Progenitor cell of endocrine pancreas (in vitro differentiated cells): ENCODE data around the gene HMX2. TPM values are rescaled to one million over a fixed set of nuclear protein-coding genes. Genes with fewer than 3 reads are reported as not detected.

Experiments used
- DNase-seq: peaks from one replicate; pipeline ENCODE4 v3.0.0; 2021; ENCODE audit warnings: low spot score; ENCODE audit not compliant: unreplicated experiment
- H3K27ac Mint-ChIP-seq: 2 replicates; pipeline ENCODE4 v1.8.0; 2021; ENCODE audit warnings: mild to moderate bottlenecking, moderate library complexity, mixed read lengths
- H3K27me3 Mint-ChIP-seq: 2 replicates; pipeline ENCODE4 v1.8.0; 2021; ENCODE audit warnings: mixed read lengths
- H3K36me3 Mint-ChIP-seq: 2 replicates; pipeline ENCODE4 v1.8.0; 2022; ENCODE audit warnings: mixed read lengths; ENCODE audit not compliant: insufficient read depth
- H3K4me1 Mint-ChIP-seq: 2 replicates; pipeline ENCODE4 v1.8.0; 2021; ENCODE audit warnings: low read depth, mixed read lengths
- H3K4me3 Mint-ChIP-seq: 2 replicates; pipeline ENCODE4 v1.8.0; 2021; ENCODE audit warnings: low read depth, mild to moderate bottlenecking, moderate library complexity, mixed read lengths
- H3K9me3 Mint-ChIP-seq: 2 replicates; pipeline ENCODE4 v1.8.0; 2021; ENCODE audit warnings: low read depth, mixed read lengths
- total RNA-seq: library from RNA; stranded (reverse); gene quantifications from 2 replicates; pipeline ENCODE4 v1.2.1, GENCODE V29; 2021
- TF ChIP-seq, protein P1 (sequence below): fragments of 200-600 bp; sonication (generic); IDR thresholded peaks from one replicate; pipeline ENCODE4 v1.5.0; 2021; ENCODE audit warnings: antibody characterized with exemption, mild to moderate bottlenecking; ENCODE audit not compliant: unreplicated experiment

HMX2 gene
- total RNA-seq, 1 donor from 2014 or later = not detected

DNA sequence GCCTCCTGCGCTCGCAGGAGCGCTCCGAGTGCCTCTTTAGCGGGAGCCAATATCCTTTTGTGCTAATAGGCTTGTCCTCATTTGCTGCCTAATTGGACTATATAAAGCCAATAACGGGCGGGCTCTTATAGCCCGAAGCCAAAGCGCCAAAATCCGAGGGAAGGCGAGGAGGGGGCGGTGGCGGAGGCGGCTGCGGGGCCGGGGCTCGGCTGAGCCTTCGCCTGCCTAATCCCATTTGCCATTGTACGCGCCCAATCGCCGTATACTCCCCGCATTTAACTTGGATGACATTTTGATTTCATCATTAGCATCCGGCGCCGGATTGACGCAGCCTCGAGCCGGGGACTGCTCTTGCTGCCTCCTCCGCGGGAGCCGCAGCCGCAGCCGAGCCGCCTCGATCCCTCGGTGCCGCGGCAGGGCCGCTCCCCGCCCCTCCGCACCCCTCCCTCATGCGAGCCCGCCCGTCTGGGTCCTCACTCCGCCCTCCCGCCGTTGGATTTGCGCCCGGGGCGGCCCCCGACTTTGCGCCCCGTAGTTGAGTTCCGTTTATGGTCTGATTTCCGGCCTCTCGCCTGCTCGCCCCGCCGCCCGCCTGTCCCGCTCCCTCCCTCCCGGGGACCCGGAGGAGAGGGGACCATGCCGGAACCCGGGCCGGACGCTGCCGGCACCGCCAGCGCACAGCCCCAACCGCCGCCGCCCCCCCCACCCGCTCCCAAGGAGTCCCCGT lies 12.4 kb upstream of the HMX2 start, which contains the start of gene HMX3:
Gene HMX3 (plus strand): TSS at position 556 of the 727 bp plus-strand sequence. CDS start 81 bp downstream, at position 637.
- no peak for DNase-seq
- Mint-ChIP-seq H3K36me3 (no peaks in the 10 kb centered on the region), H3K27ac (no peak within 1 kb of the TSS), H3K9me3 (no peaks in the 10 kb centered on the region), H3K27me3 (peaks cover 85% of the 10 kb centered on the region), H3K4me1 (peaks cover 20% of the 10 kb centered on the region), H3K4me3 (peak within 1 kb of the TSS; percentile 41)
- TF ChIP-seq, protein P1, sequence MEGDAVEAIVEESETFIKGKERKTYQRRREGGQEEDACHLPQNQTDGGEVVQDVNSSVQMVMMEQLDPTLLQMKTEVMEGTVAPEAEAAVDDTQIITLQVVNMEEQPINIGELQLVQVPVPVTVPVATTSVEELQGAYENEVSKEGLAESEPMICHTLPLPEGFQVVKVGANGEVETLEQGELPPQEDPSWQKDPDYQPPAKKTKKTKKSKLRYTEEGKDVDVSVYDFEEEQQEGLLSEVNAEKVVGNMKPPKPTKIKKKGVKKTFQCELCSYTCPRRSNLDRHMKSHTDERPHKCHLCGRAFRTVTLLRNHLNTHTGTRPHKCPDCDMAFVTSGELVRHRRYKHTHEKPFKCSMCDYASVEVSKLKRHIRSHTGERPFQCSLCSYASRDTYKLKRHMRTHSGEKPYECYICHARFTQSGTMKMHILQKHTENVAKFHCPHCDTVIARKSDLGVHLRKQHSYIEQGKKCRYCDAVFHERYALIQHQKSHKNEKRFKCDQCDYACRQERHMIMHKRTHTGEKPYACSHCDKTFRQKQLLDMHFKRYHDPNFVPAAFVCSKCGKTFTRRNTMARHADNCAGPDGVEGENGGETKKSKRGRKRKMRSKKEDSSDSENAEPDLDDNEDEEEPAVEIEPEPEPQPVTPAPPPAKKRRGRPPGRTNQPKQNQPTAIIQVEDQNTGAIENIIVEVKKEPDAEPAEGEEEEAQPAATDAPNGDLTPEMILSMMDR = no peak

DNA sequence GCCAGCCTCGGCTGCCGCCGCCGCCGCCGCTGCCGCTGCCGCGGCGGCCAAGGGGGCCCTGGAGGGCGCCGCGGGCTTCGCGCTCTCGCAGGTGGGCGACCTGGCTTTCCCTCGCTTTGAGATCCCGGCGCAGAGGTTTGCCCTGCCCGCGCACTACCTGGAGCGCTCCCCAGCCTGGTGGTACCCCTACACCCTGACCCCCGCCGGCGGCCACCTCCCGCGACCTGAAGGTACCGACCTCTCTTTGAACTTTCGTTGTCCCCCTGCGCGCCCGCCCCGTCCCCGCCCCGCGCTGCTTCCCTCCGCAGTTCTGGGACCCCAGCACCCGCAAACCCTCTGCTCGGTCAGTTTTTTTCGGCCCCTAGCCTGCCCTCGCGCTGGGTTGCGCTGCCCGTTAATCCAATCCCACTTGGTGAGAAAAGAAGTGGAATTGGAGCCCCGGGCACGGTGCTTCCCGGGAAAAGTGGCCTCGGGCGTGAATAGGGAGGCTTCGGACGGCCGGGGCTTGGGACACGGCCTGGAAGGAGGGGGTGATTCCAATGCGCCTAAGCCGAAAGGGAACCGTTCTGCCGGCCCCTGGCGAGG lies 11.6 kb upstream of the HMX2 start:
- TF ChIP-seq, protein P1 = no peak
- peaks cover 18% of the 10 kb centered on the region for H3K4me1 Mint-ChIP-seq
- no peaks in the 10 kb centered on the region for H3K36me3 Mint-ChIP-seq
- H3K4me3 Mint-ChIP-seq = peak overlapping the region; percentile 41
- H3K27ac Mint-ChIP-seq = no peak overlapping the region
- no peaks in the 10 kb centered on the region for H3K9me3 Mint-ChIP-seq
- DNase-seq = no peak
- peaks cover 85% of the 10 kb centered on the region for H3K27me3 Mint-ChIP-seq

DNA sequence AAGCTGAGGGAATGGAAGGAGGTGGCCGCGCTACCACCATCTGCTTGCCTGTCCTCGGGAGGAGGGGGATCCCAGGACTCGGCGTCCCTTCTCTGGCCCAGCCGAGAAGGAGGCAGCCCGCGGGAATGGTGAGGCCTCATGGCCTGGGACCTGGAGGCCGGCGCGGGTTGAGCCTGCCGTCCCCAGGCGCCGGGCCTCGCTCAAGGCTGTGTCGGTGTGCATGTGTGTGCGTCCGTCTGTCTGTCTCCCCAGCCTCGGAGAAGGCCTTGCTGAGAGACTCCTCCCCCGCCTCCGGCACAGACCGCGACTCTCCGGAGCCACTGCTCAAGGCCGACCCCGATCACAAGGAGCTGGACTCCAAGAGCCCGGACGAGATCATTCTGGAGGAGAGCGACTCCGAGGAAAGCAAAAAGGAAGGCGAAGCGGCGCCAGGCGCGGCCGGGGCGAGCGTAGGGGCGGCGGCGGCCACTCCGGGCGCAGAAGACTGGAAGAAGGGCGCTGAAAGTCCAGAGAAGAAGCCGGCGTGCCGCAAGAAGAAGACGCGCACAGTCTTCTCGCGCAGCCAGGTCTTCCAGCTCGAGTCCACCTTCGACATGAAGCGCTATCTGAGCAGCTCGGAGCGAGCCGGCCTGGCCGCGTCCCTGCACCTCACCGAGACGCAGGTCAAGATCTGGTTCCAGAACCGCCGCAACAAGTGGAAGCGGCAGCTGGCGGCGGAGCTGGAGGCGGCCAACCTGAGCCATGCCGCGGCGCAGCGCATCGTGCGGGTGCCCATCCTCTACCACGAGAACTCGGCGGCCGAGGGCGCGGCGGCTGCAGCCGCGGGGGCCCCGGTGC lies 10.9 kb upstream of the HMX2 start:
- H3K36me3 Mint-ChIP-seq = no peaks in the 10 kb centered on the region
- H3K4me3 Mint-ChIP-seq = peak overlapping the region; percentile 32
- peaks cover 85% of the 10 kb centered on the region for H3K27me3 Mint-ChIP-seq
- peaks cover 18% of the 10 kb centered on the region for H3K4me1 Mint-ChIP-seq
- no peaks in the 10 kb centered on the region for H3K9me3 Mint-ChIP-seq
- TF ChIP-seq, protein P1 = no peak
- no peak for DNase-seq
- no peak overlapping the region for H3K27ac Mint-ChIP-seq

DNA sequence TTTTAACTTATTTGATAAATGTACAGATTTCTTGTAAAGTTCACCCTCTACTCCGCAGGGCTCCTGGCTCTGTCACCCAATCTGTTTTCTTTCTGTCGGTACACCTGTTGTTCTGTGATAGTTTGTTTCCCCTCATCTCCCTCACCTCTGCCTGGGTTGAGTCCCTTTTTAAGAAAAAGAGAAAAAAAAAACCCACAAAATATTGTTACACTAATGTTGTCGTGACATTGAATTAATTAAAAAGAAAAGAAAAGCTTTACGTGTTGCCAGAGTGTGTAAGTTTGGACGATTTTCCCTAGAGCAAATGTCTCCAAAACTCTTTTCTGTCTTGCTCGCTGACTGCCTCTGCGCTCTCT lies 8.8 kb upstream of the HMX2 start:
- peaks cover 18% of the 10 kb centered on the region for H3K4me1 Mint-ChIP-seq
- H3K4me3 Mint-ChIP-seq = peak overlapping the region; percentile 66
- H3K27ac Mint-ChIP-seq = peak overlapping the region; percentile 92
- H3K9me3 Mint-ChIP-seq = no peaks in the 10 kb centered on the region
- no peaks in the 10 kb centered on the region for H3K36me3 Mint-ChIP-seq
- H3K27me3 Mint-ChIP-seq = peaks cover 85% of the 10 kb centered on the region
- TF ChIP-seq, protein P1 = no peak
- DNase-seq = no peak

DNA sequence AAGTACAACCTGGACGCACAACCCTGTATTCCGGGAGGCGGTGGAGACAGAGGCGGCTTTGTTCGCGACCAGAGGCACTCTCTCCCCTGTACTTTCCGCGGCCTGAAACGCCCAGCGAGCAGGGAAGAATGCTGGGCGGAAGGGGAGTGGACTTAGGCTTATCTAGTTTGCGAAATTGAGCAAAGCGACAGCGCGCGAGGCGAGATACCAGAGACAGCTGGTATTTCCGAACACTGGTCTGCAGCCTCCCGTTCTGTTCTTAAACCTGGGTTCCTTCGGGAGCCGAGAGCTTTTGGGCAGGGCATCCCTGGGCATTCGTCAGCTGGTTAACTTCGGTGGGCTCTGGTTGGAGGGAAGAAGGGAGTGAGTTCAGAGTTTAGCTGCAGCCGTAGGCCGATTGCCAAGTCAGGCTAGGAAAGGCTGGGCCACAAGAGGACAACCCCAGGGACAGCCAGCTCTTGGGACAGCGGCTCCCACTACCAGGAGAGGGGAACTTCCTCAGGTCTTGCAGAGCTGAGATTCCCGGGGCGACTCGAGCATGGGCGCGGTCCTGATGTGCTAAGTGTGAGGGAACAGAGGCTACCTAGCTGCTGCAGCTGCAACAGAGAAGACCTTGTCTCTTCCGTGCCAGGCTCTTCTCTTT lies 8.3 kb upstream of the HMX2 start:
- Mint-ChIP-seq H3K9me3 (no peaks in the 10 kb centered on the region), H3K4me1 (peaks cover 17% of the 10 kb centered on the region), H3K4me3 (peak overlapping the region; percentile 66), H3K36me3 (no peaks in the 10 kb centered on the region), H3K27ac (peak overlapping the region; percentile 92), H3K27me3 (peaks cover 85% of the 10 kb centered on the region)
- TF ChIP-seq, protein P1 = no peak
- DNase-seq = no peak
